Measurements from ENCODE around the gene INO80.
"Not testable (repeated sequence)": the region's sequence is repeated elsewhere in the genome, so short reads cannot be mapped to it uniquely, and the experiment has no call there.

The INO80 gene

GRCh38 chr15:41080144-41080543, 35.9 kb downstream of the INO80 start:
- no peak for DNase-seq (ENCODE audit: extremely low read depth, insufficient read length)
- no peak overlapping the region for H3K4me3 ChIP-seq (replicated peaks; ENCODE audit: low read depth, low read length)
- no peaks in the 10 kb centered on the region for H3K27me3 ChIP-seq (replicated peaks; ENCODE audit: control insufficient read depth, insufficient read depth, low read length)
- TF ChIP-seq CTCF (IDR thresholded peaks at IDR 0.05; ENCODE audit: insufficient read depth, low read length, poor library complexity, severe bottlenecking) = no peak
- peaks cover 15% of the 10 kb centered on the region for H3K36me3 ChIP-seq (ENCODE audit: control insufficient read depth, insufficient read depth, low read length)

GRCh38 chr15:41079717-41080116, 36.4 kb downstream of the INO80 start:
- TF ChIP-seq CTCF (IDR thresholded peaks at IDR 0.05; ENCODE audit: insufficient read depth, low read length, poor library complexity, severe bottlenecking) = no peak
- peaks cover 15% of the 10 kb centered on the region for H3K36me3 ChIP-seq (ENCODE audit: control insufficient read depth, insufficient read depth, low read length)
- no peak for DNase-seq (ENCODE audit: extremely low read depth, insufficient read length)
- no peak overlapping the region for H3K4me3 ChIP-seq (replicated peaks; ENCODE audit: low read depth, low read length)
- H3K27me3 ChIP-seq (replicated peaks; ENCODE audit: control insufficient read depth, insufficient read depth, low read length) = no peaks in the 10 kb centered on the region

- H3K4me3 ChIP-seq (replicated peaks; ENCODE audit: low read depth, low read length); DNase-seq (ENCODE audit: extremely low read depth, insufficient read length); H3K27me3 ChIP-seq (replicated peaks; ENCODE audit: control insufficient read depth, insufficient read depth, low read length): not testable (repeated sequence)
- H3K36me3 ChIP-seq (ENCODE audit: control insufficient read depth, insufficient read depth, low read length) = peaks cover 15% of the 10 kb centered on the region
Observed at GRCh38 chr15:41078879-41079278, 37.2 kb downstream of the INO80 start.

GRCh38 chr15:41078125-41078524, 38.0 kb downstream of the INO80 start:
- H3K4me3 ChIP-seq (replicated peaks; ENCODE audit: low read depth, low read length) = no peak overlapping the region
- H3K27me3 ChIP-seq (replicated peaks; ENCODE audit: control insufficient read depth, insufficient read depth, low read length) = no peaks in the 10 kb centered on the region
- no peak for DNase-seq (ENCODE audit: extremely low read depth, insufficient read length)
- no peak for TF ChIP-seq CTCF (IDR thresholded peaks at IDR 0.05; ENCODE audit: insufficient read depth, low read length, poor library complexity, severe bottlenecking)
- peaks cover 13% of the 10 kb centered on the region for H3K36me3 ChIP-seq (ENCODE audit: control insufficient read depth, insufficient read depth, low read length)

- Histone ChIP-seq H3K4me3 (replicated peaks; ENCODE audit: low read depth, low read length) (no peak overlapping the region), H3K27me3 (replicated peaks; ENCODE audit: control insufficient read depth, insufficient read depth, low read length) (no peaks in the 10 kb centered on the region), H3K36me3 (ENCODE audit: control insufficient read depth, insufficient read depth, low read length) (peaks cover 3% of the 10 kb centered on the region)
- no peak for DNase-seq (ENCODE audit: extremely low read depth, insufficient read length)
- TF ChIP-seq CTCF (IDR thresholded peaks at IDR 0.05; ENCODE audit: insufficient read depth, low read length, poor library complexity, severe bottlenecking) = no peak
Observed at GRCh38 chr15:41073028-41073427, 43.1 kb downstream of the INO80 start.

- TF ChIP-seq CTCF (IDR thresholded peaks at IDR 0.05; ENCODE audit: insufficient read depth, low read length, poor library complexity, severe bottlenecking) = no peak
- Histone ChIP-seq H3K4me3 (replicated peaks; ENCODE audit: low read depth, low read length) (no peak overlapping the region), H3K36me3 (ENCODE audit: control insufficient read depth, insufficient read depth, low read length) (peaks cover 3% of the 10 kb centered on the region), H3K27me3 (replicated peaks; ENCODE audit: control insufficient read depth, insufficient read depth, low read length) (no peaks in the 10 kb centered on the region)
- DNase-seq (ENCODE audit: extremely low read depth, insufficient read length) = no peak
Observed at GRCh38 chr15:41072013-41072412, 44.1 kb downstream of the INO80 start.

Data from GM06990 (cell line).